ENCODE data around the gene MED16.
A peak's percentile ranks its signal among the peaks of the same experiment; 100 is the strongest.
"Not testable (repeated sequence)": the region's sequence is repeated elsewhere in the genome, so short reads cannot be mapped to it uniquely, and the experiment has no call there.

Gene MED16

GRCh38 chr19:904545-904944, 11.6 kb upstream of the MED16 start:
- DNase-seq: no peak

- no peak for DNase-seq
Observed at GRCh38 chr19:903266-903797, 10.3 kb upstream of the MED16 start.

- no peak for DNase-seq
Observed at GRCh38 chr19:902446-903226, 9.6 kb upstream of the MED16 start.

- DNase-seq: no peak
Observed at GRCh38 chr19:902093-902370, 9.0 kb upstream of the MED16 start.

GRCh38 chr19:901216-902092, 8.5 kb upstream of the MED16 start:
- DNase-seq: no peak

GRCh38 chr19:900302-901111, 7.5 kb upstream of the MED16 start:
- DNase-seq: no peak

- DNase-seq: no peak
Observed at GRCh38 chr19:900043-900301, 7.0 kb upstream of the MED16 start.

GRCh38 chr19:899336-900042, 6.5 kb upstream of the MED16 start:
- no peak for DNase-seq

- DNase-seq: peak; percentile 61
Observed at GRCh38 chr19:898663-899062, 5.7 kb upstream of the MED16 start.

GRCh38 chr19:897442-898039, 4.6 kb upstream of the MED16 start:
- no peak for DNase-seq

- DNase-seq: no peak
Observed at GRCh38 chr19:896999-897398, 4.0 kb upstream of the MED16 start.

GRCh38 chr19:896434-896833, 3.4 kb upstream of the MED16 start:
- no peak for DNase-seq

- no peak for DNase-seq
Observed at GRCh38 chr19:892243-892893, 619 bp downstream of the MED16 start.

- not testable (repeated sequence) for DNase-seq
Observed at GRCh38 chr19:891421-892200, 1.4 kb downstream of the MED16 start.

- no peak for DNase-seq
Observed at GRCh38 chr19:890831-891230, 2.2 kb downstream of the MED16 start.

- no peak for DNase-seq
Observed at GRCh38 chr19:889662-890295, 3.2 kb downstream of the MED16 start.

GRCh38 chr19:888581-889385, 4.2 kb downstream of the MED16 start:
- no peak for DNase-seq

GRCh38 chr19:887599-887998, 5.4 kb downstream of the MED16 start:
- DNase-seq: no peak

- no peak for DNase-seq
Observed at GRCh38 chr19:887072-887471, 5.9 kb downstream of the MED16 start.
